ENCODE results near the gene ITGA11. TPM values are rescaled to one million over a fixed set of nuclear protein-coding genes. Genes with fewer than 3 reads are reported as not detected.

Gene ITGA11
- total and polyA plus RNA-seq, 2 of the 4 experiments (the other 2 are of a cell fraction) = 4.1 to 6.6 TPM

GRCh38 chr15:68404056-68404798, 27.7 kb downstream of the ITGA11 start:
- intact Hi-C loops (cut with micrococcal nuclease) (no loop called here), in situ Hi-C loops (cut with MboI; ENCODE audit: low sequenced_read_pairs) (no loop called here), dilution Hi-C loops (cut with HindIII; ENCODE audit: low sequenced_read_pairs, unreplicated experiment) (no loop called here)
- Histone ChIP-seq H2AFZ (replicated peaks; ENCODE audit: low read length, poor library complexity) (no peak overlapping the region), H3K4me2 (ENCODE audit: low read depth, low read length) (no peak overlapping the region), H4K8ac (ENCODE audit: low read depth in 2 of 2, low read length in 2 of 2) (no peak overlapping the region), H3K79me1 (ENCODE audit: low read depth in 1 of 2, low read length in 2 of 2) (peaks cover 0 to 19% of the 10 kb centered on the region in 2 experiments; a peak in 1 of 4 replicates), H3K36me3 (ENCODE audit: control insufficient read depth, insufficient read depth, low read length) (peaks cover 3% of the 10 kb centered on the region; the same call in 1 of the 2 replicates), H2BK20ac (ENCODE audit: low read depth, low read length) (no peak overlapping the region), H3K9me3 (ENCODE audit: control insufficient read depth, insufficient read depth, low read length) (peaks cover 2% of the 10 kb centered on the region; the same call in 1 of the 2 replicates), H3K27ac (ENCODE audit: insufficient read depth, low read length) (no peak overlapping the region), H3K56ac (ENCODE audit: extremely low read depth, insufficient read depth, low read length) (no peak overlapping the region), H3K4me3 (ENCODE audit: insufficient read depth, low read depth, low read length) (no peak overlapping the region), H4K20me1 (ENCODE audit: insufficient read depth, low read length) (peaks cover 19% of the 10 kb centered on the region; the same call in 1 of the 2 replicates), H4K5ac (ENCODE audit: low read depth, low read length) (no peak overlapping the region), H2AK5ac (ENCODE audit: low read depth, low read length) (no peak overlapping the region), H2BK5ac (ENCODE audit: low read depth, low read length, poor library complexity, severe bottlenecking) (no peak overlapping the region), H2AK9ac (replicated peaks; ENCODE audit: low read depth, low read length, poor library complexity) (no peak overlapping the region), H3K4ac (ENCODE audit: low read depth, low read length) (no peak overlapping the region), H4K91ac (ENCODE audit: insufficient read depth, low read depth, low read length) (no peak overlapping the region), H3K14ac (replicated peaks; ENCODE audit: low read depth, low read length) (no peak overlapping the region), H3K23ac (ENCODE audit: low read depth, low read length) (no peak overlapping the region), H3K18ac (ENCODE audit: low read depth, low read length) (no peak overlapping the region), H3K27me3 (ENCODE audit: control insufficient read depth, insufficient read depth, low read length) (0 out of 2 replicates have a peak, but pooled peaks cover 4% of the 10 kb centered on the region), H3K4me1 (ENCODE audit: control insufficient read depth, insufficient read depth, low read length) (no peaks in the 10 kb centered on the region), H2BK15ac (ENCODE audit: low read depth, low read length) (no peak overlapping the region), H2BK120ac (ENCODE audit: low read depth, low read length) (no peak overlapping the region), H3K9me1 (ENCODE audit: insufficient read depth, low read length) (peaks cover 17% of the 10 kb centered on the region), H3K9ac (ENCODE audit: low read depth, low read length) (no peak overlapping the region)
- no peak for DNase-seq
- no TSS peak for BruUV-seq (replicated peaks)
- ATAC-seq (ENCODE audit: low read depth) = no peak
- TF ChIP-seq RAD21 (IDR thresholded peaks at IDR 0.05; ENCODE audit: low read length) (no peak), CTCF (conservative IDR thresholded peaks at IDR 0.05; ENCODE audit: low read depth, low read length) (no peak), ELK1 (IDR thresholded peaks at IDR 0.05; ENCODE audit: borderline replicate concordance, low read depth, low read length) (no peak), MAZ (IDR thresholded peaks at IDR 0.05; ENCODE audit: borderline replicate concordance, low read depth, low read length) (no peak), RCOR1 (IDR thresholded peaks at IDR 0.05; ENCODE audit: insufficient replicate concordance, low read length) (no peak), MXI1 (IDR thresholded peaks at IDR 0.05; ENCODE audit: borderline replicate concordance, low read depth, low read length) (no peak), BHLHE40 (IDR thresholded peaks at IDR 0.05; ENCODE audit: low read depth, low read length) (no peak), CEBPB (IDR thresholded peaks at IDR 0.05; ENCODE audit: low read depth, low read length) (no peak), CHD1 (IDR thresholded peaks at IDR 0.05; ENCODE audit: low read depth, low read length) (no peak), FOS (IDR thresholded peaks at IDR 0.05; ENCODE audit: low read depth, low read length) (no peak), SMC3 (IDR thresholded peaks at IDR 0.05; ENCODE audit: low read depth, low read length) (no peak), NFE2L2 (IDR thresholded peaks at IDR 0.05; ENCODE audit: low read depth, low read length) (no peak), POLR2A (IDR thresholded peaks at IDR 0.05; ENCODE audit: low read depth, low read length) (no peak)
- ChIA-PET POLR2A (ENCODE audit: unreplicated experiment) (no interaction called here), CTCF (no interaction called here)
- WGBS, 2 experiments (ENCODE audit: extremely low coverage in 2 of 2, insufficient read length in 1 of 2) = 56% methylated on average over 7 of the region's 12 CpGs; no CpG with 5 or more reads in 1 of the 2 experiments

All from IMR-90 (cell line).